8988T (cell line): ENCODE measurements around the gene KHNYN.
"Not testable (repeated sequence)": the region's sequence is repeated elsewhere in the genome, so short reads cannot be mapped to it uniquely, and the experiment has no call there.

Experiments
- DNase-seq: peaks from one replicate; pipeline ENCODE4 v3.0.0; 2011

The KHNYN gene

GRCh38 chr14:24439257-24439656, 9.5 kb downstream of the KHNYN start:
- DNase-seq: no peak

DNA sequence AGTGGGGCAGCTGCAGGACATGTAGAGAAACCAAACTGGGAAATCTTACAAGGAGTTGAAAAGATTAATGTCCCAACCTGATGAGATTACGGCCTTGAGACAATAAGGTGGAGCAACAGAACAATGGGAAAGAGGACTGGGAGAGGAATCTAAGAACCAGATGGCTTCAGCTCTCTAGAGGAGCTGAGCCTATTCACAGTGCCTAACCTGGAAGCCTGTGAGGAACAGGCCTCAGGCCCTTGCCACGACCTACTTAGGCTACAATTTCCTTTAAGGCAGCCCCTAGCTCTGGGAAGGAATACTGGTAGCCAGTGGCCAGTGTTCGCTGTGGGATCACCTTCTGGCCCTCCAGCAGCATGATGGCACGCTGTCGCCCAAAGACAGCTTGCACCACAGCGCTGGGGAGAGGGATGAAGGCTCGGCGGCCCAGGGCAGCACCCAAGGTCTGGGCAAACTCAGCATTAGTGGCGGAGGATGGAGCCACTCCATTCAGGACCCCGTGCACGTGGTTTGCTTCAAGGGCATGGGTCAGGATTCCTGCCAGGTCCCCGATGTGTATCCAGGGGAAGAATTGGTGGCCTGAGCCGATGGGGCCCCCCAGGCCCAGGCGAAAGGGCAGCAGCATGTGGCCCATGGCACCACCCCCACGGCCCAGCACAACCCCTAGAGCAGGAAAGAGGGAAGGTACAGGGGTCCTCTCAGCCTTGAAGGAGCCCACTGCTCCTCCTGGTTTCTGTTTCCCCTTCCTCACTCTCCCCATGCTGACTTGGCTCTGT, 10.3 kb downstream of the KHNYN start:
- no peak for DNase-seq

GRCh38 chr14:24440606-24441399, 11.0 kb downstream of the KHNYN start:
- no peak for DNase-seq

GRCh38 chr14:24441485-24441884, 11.7 kb downstream of the KHNYN start:
- no peak for DNase-seq

- no peak for DNase-seq
Observed at GRCh38 chr14:24441904-24442239, 12.1 kb downstream of the KHNYN start.

GRCh38 chr14:24442240-24443052, 12.7 kb downstream of the KHNYN start, which contains the start of gene SDR39U1:
SDR39U1 (minus strand) TSS chr14:24442776; CDS start chr14:24442769, 7 bp downstream.
- DNase-seq: peak; percentile 73

- no peak for DNase-seq
Observed at GRCh38 chr14:24443053-24443665, 13.4 kb downstream of the KHNYN start.

- DNase-seq: not testable (repeated sequence)
Observed at GRCh38 chr14:24450828-24451227, 21.1 kb downstream of the KHNYN start.

GRCh38 chr14:24456980-24457379, 27.2 kb downstream of the KHNYN start:
- no peak for DNase-seq

GRCh38 chr14:24458736-24459135, 29.0 kb downstream of the KHNYN start:
- no peak for DNase-seq

DNA sequence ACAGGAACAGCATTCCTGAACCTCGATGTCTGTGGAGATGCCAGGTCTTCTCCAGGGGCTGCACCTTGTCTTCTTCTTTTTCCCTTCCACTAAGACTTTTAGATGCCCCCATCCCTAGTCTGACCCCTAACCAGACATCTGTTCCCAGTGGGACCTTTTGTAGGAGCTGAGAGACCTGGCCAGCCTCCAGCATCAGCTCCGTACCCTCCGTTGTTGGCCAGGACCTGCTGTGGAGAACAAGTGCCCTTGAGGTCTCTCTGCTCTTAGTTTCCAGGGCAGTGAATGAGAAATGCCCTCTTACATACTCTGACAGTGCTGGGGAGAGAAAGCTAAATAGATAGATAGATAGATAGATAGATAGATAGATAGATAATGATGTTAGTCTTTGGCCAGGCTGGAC, 29.6 kb downstream of the KHNYN start:
- DNase-seq: no peak

DNA sequence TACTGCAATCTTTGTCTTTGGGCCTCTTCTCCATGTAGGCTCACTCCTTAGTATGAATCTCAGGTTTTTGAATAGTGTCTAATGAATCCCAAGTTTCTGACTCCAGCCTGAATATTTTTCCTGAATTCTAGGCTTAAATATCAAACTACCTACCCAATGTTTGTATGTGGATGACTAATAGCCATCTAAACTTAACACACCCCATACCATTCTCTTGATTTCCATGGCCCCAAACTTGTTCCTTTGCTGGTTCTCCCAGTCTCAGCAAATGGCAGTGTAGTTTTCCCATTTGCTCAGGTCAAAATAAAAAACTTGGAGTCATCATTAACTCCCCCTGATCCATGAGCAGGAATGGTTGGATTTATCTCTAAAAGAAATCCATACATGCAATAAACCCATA, 31.6 kb downstream of the KHNYN start:
- DNase-seq: no peak

GRCh38 chr14:24463017-24463883, 33.5 kb downstream of the KHNYN start:
- no peak for DNase-seq

DNA sequence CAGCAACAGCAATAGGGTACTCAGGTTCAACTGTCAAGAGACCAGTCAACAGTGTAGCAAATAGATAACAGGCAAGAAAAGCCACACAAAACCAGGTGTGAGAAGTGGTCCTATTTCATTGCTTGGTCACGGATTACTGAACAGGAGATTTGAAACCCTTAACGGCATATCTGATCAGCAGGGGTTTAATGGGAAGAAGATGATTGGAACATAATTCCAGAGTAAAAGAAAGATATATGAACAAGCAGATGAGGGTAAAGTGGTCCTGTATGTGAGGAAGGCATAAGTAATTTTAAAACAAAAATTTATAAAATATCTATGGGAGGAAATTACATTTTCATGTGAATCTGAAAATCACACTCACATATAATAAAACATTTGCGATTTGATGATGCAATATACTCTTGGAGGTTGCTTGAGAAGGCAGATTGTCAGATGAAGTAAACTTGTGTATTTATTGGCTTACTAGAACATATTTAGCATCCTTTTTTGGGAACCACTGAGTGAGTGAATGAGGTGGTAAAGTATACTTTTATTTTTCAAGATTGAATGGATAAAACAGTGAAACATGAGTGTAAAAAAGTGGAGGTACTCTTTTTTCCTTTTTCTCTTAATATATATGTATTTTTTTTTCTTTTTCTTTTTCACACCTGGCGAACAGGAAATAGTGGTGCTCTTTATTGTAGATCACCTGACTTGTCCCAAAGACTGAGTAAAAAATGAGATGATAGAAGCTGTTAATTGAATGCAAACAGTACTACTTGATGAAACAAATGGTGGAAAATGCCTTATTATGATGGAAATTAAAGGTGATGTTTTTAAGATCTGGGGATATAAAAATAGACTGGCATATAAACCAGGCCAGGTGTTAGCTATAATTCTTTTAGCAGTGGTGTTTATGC, 34.4 kb downstream of the KHNYN start:
- no peak for DNase-seq

DNA sequence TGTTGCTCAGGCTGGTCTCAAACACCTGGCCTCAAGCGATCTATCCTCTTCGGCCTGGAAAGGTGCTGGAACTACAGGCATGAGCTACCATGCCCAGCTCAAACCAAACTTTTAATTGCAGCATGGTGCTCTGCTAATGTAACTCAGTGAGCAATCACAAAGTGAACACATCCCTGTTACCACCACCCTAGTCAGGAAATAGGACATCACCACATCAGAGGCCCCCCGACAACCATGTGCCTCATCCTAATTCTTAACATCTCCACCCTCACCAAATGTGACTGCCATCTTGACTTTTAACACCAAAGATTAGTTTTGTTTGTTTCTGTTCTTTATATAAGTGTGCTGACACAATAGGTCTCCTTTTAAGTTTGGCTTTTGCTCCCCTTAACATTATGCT, 35.6 kb downstream of the KHNYN start:
- no peak for DNase-seq

GRCh38 chr14:24465805-24466204, 36.1 kb downstream of the KHNYN start:
- DNase-seq: no peak

- not testable (repeated sequence) for DNase-seq
Observed at GRCh38 chr14:24470450-24470849, 40.7 kb downstream of the KHNYN start.

DNA sequence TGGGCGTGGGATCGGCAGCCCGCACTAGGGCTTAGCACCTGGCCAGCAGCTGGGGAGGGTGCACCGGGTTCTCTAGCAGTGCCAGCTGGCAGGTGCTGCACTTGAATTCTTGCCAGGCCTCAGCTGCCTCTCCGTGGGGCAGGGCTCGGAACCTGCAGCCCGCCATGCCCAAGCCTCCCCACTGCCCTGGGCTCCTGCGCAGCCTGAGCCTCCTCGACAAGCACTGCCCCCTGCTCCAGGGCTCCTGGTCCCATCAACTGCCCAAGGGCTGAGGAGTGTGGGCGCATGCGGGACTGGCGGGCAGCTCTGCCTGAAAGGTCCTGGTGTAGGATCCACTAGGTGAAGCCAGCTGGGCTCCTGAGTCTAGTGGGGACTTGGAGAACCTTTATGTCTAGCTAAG, 43.5 kb downstream of the KHNYN start:
- DNase-seq: no peak

DNA sequence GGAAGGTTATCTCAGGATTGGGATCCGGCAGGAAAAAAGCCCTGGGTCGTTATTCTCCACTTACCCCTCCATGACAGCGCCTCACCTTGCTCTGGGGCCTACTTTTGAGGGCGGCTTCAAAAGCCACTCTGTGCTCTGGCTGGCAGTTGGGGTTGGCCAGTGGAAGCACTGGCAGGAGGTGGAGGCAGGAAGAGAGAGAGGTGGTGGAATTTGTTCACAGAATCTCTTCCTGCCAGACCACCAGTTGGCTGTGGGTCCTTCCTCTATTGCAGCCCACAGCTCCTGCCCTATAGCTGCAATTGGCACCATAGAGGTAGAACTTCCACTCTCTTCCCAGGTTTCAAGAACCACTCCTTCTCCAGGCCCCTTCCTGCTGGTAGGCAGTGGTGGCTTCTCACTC, 45.5 kb downstream of the KHNYN start:
- no peak for DNase-seq

- DNase-seq: not testable (repeated sequence)
Observed at GRCh38 chr14:24479999-24480398, 50.2 kb downstream of the KHNYN start.
